Omental fat pad (tissue), 4 donors: Measurements from ENCODE around the gene FGFR2. TPM values are rescaled to one million over a fixed set of nuclear protein-coding genes. Genes with fewer than 3 reads are reported as not detected.

ENCODE experiments used
- ATAC-seq: fragments of 150-250 bp; one replicate; pipeline ENCODE4 v1.9.1; 2016; ENCODE audit warnings: mild to moderate bottlenecking, moderate library complexity; ENCODE audit not compliant: low FRiP score
- DNase-seq: peaks from one replicate; pipeline ENCODE4 v3.0.0-alpha.2; 2019; ENCODE audit warnings: low spot score
- CTCF ChIP-seq, 3 donors: fragments of 450-650 bp; IDR thresholded peaks; one replicate each; pipeline ENCODE4 v1.5.1; 2016 to 2017; ENCODE audit warnings: antibody characterized with exemption in 3 of 3, mild to moderate bottlenecking in 3 of 3, moderate library complexity in 2 of 3
- total RNA-seq, 4 donors: library from RNA; depleted of rRNA; stranded (reverse); fragments of >200 nt; gene quantifications; one replicate each; pipeline ENCODE4 v1.1.0, GENCODE V29; 2016

The FGFR2 gene
- total RNA-seq, 4 donors from 2014 or later: 2.0 to 8.4 (median 2.4) TPM

GRCh38 chr10:121617176-121617575, 18.9 kb upstream of the FGFR2 start:
- ATAC-seq: no peak
- DNase-seq: no peak
- TF ChIP-seq CTCF (IDR thresholded peaks at IDR 0.05): no peak

GRCh38 chr10:121616291-121616690, 18.0 kb upstream of the FGFR2 start:
- no peak for TF ChIP-seq CTCF (IDR thresholded peaks at IDR 0.05)
- ATAC-seq: no peak
- no peak for DNase-seq

GRCh38 chr10:121615836-121616235, 17.6 kb upstream of the FGFR2 start:
- TF ChIP-seq CTCF (IDR thresholded peaks at IDR 0.05): no peak
- ATAC-seq: no peak
- DNase-seq: no peak

GRCh38 chr10:121615435-121615793, 17.2 kb upstream of the FGFR2 start:
- no peak for TF ChIP-seq CTCF (IDR thresholded peaks at IDR 0.05)
- no peak for DNase-seq
- ATAC-seq: no peak

GRCh38 chr10:121614613-121615434, 16.6 kb upstream of the FGFR2 start:
- no peak for DNase-seq
- TF ChIP-seq CTCF (IDR thresholded peaks at IDR 0.05): no peak
- ATAC-seq: no peak

- DNase-seq (no peak), ATAC-seq (no peak)
- no peak for TF ChIP-seq CTCF (IDR thresholded peaks at IDR 0.05)
Measured at GRCh38 chr10:121613456-121613855, 15.2 kb upstream of the FGFR2 start.
